Measurements from ENCODE around the gene GHITM.
"Not testable (repeated sequence)": the region's sequence is repeated elsewhere in the genome, so short reads cannot be mapped to it uniquely, and the experiment has no call there.

Gene GHITM

DNA sequence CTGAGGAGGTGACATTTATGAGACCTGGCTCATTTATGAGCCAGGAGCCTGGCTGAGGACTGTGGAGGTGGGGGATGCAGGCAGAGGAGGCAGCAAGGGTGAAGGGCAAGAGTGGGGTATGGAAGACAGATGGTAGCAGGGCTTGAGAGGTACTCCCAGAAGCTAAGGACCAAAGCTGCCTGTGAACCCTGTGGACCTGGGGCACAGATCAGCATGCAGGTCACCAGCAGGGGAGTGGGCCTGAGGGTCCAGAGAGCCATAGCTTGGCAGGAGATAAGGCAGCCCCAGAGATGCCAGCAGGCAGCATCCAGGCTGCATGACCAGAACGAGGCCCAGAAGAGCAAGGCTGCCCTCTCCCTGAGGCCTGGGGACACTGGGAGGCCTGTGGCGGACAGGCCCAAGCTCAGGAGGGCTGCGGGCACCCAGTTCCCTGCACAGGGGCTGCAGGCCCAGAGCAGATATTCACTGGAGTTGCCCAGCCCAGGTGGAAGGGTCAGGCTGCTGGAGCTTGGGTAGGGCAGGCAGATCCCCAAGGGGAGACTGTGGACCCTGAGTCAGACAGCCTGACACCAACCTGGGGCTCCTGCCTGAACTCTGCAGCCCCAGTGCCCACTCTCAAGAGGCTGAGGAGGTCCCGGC is 37.6 kb downstream of the GHITM start:
- DNase-seq = no peak

GRCh38 chr10:84177541-84178141 is 38.3 kb downstream of the GHITM start:
- no peak for DNase-seq

DNA sequence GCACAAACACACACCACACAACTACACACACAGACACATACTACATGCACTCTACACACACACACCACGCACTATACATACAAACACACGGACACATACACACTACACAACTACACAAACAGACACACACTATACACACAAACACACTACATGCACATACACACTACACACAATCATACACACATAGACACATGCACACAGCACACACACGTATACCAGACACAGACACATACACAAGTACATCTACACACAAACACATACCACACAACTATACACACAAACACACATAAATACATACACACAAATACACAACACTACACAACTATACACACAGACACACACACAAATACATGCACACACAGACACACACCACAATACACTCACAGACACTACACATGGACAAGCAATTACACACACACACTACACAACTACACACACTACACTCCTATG is 38.9 kb downstream of the GHITM start:
- DNase-seq = no peak

DNA sequence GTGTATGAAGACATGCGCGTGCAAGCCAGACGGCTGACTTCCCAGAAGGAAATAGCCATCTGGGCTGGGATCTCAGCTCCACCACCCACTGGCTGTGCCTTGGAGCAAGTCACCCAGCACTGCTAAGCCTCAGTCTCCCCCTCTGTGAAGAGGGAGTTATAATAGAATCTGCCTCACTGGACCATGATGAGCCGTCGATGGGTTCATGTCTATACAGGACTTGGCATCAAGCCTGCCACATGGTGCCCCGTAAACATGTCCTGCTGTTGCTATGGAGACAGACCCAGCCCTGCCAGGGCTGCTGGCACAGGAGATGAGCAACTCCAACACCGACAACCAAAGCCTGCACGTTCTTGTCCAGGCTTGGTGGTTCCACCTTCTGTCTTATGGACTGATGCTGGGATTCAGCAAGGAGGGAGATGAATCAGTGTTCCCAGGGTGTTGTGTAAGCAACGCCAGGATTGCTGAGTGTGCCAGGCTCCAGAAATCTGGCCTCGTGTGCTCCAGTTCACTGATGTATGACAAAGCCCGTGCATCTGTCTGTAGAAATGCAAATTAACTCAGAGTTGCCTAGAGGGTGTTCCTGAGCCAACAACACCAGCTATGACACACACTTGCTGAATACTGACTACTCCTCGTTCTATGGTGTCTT is 39.9 kb downstream of the GHITM start:
- DNase-seq = no peak

DNA sequence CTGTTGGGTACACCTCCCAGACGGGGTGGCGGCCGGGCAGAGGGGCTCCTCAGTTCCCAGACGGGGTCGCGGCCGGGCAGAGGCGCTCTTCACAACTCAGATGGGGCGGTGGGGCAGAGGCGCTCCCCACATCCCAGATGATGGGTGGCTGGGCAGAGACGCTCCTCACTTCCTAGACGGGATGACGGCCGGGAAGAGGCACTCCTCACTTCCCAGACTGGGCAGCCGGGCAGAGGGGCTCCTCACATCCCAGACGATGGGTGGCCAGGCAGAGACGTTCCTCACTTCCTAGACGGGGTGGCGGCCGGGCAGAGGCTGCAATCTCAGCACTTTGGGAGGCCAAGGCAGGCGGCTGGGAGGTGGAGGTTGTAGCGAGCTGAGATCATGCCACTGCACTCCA is 41.1 kb downstream of the GHITM start:
- not testable (repeated sequence) for DNase-seq

DNA sequence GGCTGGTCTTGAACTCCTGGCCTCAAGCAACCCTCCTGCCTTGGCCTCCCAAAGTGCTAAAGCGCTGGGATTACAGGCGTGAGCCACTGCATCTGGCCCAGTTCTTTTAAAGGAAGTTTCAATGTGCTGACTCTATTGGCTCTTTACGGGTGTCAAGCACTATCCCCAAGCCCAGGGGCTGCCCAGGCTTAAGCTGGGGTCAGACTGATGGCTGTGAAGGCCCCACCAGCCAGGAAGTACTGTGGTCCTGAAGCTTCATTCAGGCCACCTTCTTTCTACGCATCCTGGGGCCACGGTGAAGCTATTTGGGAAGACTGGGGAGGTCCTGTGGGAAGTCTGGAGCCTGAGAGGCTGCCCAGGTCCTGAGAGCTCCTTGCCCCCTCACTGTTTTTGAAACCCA is 42.3 kb downstream of the GHITM start:
- DNase-seq = no peak

DNA sequence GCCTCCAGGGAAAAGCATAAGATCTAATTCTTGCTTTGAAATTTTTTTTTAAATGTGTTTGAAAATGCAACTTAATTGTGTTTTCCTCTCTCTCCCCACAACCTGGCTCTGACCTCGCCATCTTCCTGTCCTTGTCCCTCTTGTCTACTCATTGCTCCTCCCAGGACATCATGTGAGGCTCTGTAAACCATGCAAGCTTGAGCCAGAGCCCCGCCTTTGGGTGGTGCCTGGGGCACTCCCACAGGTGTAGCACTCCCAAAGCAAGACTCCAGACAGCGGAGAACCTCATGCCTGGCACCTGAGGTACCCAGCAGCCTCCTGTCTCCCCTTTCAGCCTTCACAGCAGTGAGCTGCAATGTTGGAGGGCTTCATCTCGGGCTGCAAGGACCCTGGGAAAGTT is 45.2 kb downstream of the GHITM start:
- no peak for DNase-seq

- no peak for DNase-seq
Observed at GRCh38 chr10:84185526-84186175, 46.3 kb downstream of the GHITM start.

- no peak for DNase-seq
Observed at GRCh38 chr10:84188815-84189214, 49.5 kb downstream of the GHITM start.

DNA sequence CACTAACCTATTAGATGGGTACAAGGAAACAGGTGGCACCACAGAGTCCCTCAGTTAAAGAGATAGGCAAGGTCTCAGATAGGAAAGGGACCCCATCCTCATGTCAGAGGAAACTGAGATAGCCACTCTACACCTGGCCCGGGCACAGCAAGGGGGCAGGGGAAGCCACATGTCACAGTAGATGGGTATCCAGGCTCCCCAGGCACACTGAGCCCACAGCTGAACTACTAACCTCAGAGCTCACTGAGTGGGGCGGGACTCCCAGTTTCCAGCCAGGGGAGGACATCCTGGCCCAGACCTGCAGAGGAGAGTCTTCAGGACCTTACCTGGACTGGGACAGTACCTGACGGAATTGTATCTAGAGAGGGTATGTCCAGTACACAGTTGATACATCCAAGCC is 51.3 kb downstream of the GHITM start:
- no peak for DNase-seq

- DNase-seq = no peak
Observed at GRCh38 chr10:84191106-84191505, 51.8 kb downstream of the GHITM start.

DNA sequence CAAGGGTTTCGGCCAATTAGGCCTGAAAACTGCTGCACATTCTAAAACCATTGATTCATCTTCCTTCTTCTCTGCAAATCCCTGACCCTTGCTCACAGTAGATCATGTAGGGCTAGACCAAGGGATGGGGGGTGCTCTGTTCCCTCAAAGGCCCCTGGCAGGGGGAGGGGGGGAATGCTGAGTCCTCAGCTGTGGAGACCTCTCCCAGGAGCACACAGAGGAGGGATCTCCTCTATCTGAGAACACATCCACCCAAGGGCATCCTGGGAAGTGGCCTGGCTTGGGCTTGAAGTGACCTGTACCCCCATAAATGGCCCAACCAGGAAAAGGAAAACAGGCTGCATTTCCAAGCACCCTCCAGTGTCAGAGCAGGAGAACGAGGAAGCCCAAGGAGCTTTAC is 54.0 kb downstream of the GHITM start:
- no peak for DNase-seq

DNA sequence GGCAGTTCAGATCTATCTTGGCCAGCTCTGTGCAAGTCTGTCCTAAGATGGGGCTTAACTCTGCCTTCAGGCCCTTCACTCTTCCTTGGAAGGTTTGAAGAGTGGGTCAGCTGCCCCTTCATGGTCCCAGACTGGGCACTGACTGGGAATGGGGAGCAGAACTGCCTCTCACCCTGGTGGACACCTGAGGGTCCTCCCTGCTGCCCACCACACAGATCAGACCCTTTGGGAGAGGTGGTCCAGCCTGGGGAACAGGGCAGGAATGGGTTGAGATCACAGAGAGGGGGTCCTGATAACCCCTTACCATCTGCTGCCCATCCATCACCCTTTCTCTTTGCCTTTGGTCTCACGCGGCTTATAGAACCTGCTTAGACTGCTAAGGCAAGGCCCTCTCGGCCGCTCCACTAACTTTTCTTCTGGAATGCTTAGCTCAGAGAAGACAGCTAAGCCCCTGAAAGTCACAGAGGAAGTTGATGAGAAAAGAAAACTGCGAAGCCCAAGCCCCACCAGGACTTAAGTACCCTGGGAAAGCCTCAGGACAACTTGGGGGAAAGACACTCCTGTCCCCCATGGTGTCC is 54.6 kb downstream of the GHITM start:
- no peak for DNase-seq

- peak; percentile 16 for DNase-seq
Observed at GRCh38 chr10:84194424-84195043, 55.2 kb downstream of the GHITM start, which contains the start of gene CDHR1. Gene CDHR1 (plus strand): TSS chr10:84194537. CDS start chr10:84194761, 224 bp downstream.

- no peak for DNase-seq
Observed at GRCh38 chr10:84195044-84195830, 55.9 kb downstream of the GHITM start.

GRCh38 chr10:84196083-84196482 is 56.8 kb downstream of the GHITM start:
- no peak for DNase-seq

DNA sequence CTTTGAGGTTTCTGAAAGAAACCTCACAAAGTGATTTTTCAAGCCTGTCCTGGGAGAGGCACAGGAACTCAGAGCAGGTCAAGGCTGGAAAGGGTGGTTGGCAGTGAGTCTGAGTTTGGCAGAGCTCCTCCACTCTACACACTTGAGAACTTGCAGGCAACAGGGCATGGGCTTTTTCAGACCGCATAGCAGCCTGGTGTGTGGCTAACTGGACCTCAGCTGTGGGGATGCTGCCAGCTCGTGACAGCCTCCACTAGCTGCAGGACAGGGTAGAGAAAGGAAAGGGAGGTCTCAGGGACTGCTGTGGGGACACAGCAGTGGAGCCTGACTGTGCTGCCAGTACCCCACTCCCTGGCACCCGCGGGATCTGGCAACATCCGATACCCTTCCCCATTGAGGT is 57.6 kb downstream of the GHITM start:
- no peak for DNase-seq

GRCh38 chr10:84197643-84198042 is 58.3 kb downstream of the GHITM start:
- no peak for DNase-seq

GRCh38 chr10:84198206-84198915 is 59.1 kb downstream of the GHITM start:
- no peak for DNase-seq

DNA sequence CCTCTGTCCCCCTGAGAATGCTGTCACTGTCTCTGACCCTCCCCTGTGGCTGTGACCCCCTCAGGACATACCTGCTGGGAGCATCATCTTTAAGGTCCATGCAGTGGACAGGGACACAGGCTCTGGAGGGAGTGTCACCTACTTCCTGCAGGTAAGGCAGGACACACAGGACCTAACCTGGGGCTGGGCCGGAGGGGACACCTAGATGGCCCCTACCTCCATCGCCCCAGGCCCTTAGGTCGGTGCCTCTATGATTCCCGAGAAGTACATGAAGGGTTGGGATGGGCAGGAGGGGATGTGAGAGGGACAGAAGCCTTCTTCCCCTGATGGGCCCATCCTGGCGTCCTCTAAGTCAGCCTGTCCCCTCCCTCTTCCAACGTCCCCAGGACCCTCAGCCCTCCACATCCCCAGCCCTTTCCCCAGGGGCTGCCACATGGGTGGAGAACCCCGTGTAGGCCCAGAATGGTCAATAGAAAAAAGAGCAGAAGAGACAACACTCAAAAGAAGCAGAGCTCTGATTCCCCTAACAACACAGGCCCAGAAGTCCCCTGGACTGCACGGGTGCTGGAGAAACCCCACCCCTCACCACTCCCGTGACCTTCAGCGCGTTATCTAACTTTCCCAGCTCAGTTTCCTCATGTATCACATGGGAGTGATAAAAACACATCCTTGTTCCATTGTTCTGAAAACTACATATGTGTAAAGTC is 61.4 kb downstream of the GHITM start:
- DNase-seq = no peak

GRCh38 chr10:84201244-84201606 is 61.9 kb downstream of the GHITM start:
- DNase-seq = no peak
